ENCODE results near the gene CPA4. TPM values are rescaled to one million over a fixed set of nuclear protein-coding genes. Genes with fewer than 3 reads are reported as not detected.

CPA4 gene
- polyA plus RNA-seq, 1 donor from 2014 or later = 8.9 TPM

GRCh38 chr7:130289478-130289877, 3.5 kb upstream of the CPA4 start:
- H2AFZ ChIP-seq (ENCODE audit: low read depth, low read length) = no peak overlapping the region
- H3K9me3 ChIP-seq (ENCODE audit: low read length) = no peaks in the 10 kb centered on the region
- TF ChIP-seq CTCF (IDR thresholded peaks at IDR 0.05; ENCODE audit: poor library complexity, severe bottlenecking) (no peak), POLR2AphosphoS5 (IDR thresholded peaks at IDR 0.05) (no peak), EZH2 (IDR thresholded peaks at IDR 0.05; ENCODE audit: borderline replicate concordance, insufficient read depth, low read length, poor library complexity, severe bottlenecking) (no peak), EP300 (conservative IDR thresholded peaks at IDR 0.05; ENCODE audit: poor library complexity, severe bottlenecking) (no peak), REST (IDR thresholded peaks at IDR 0.05; ENCODE audit: borderline replicate concordance) (no peak)
- no peaks in the 10 kb centered on the region for H3K27me3 ChIP-seq (ENCODE audit: insufficient read depth, low read depth, low read length)
- H3K4me3 ChIP-seq (ENCODE audit: low read length) = no peak overlapping the region
- no peak overlapping the region for H3K4me2 ChIP-seq (ENCODE audit: low read length)
- no peaks in the 10 kb centered on the region for H4K20me1 ChIP-seq (ENCODE audit: insufficient read depth)
- H3K36me3 ChIP-seq (ENCODE audit: insufficient read depth, low read length) = no peaks in the 10 kb centered on the region
- H3K9ac ChIP-seq (ENCODE audit: low read length) = no peak overlapping the region
- no peak overlapping the region for H3K27ac ChIP-seq (ENCODE audit: low read length)
- H3K9me2 ChIP-seq (ENCODE audit: insufficient read depth, low read length) = no peaks in the 10 kb centered on the region
- H3F3A ChIP-seq (ENCODE audit: insufficient read depth, low read length, poor library complexity, severe bottlenecking) = no peaks in the 10 kb centered on the region
- H3K79me2 ChIP-seq (replicated peaks; ENCODE audit: insufficient read depth, low read length) = no peaks in the 10 kb centered on the region

GRCh38 chr7:130290745-130291144, 2.2 kb upstream of the CPA4 start:
- Histone ChIP-seq H3K36me3 (ENCODE audit: insufficient read depth, low read length) (no peaks in the 10 kb centered on the region), H3K79me2 (replicated peaks; ENCODE audit: insufficient read depth, low read length) (no peaks in the 10 kb centered on the region), H3K9ac (ENCODE audit: low read length) (no peak overlapping the region), H2AFZ (ENCODE audit: low read depth, low read length) (no peak overlapping the region), H3K4me2 (ENCODE audit: low read length) (no peak overlapping the region), H4K20me1 (ENCODE audit: insufficient read depth) (no peaks in the 10 kb centered on the region), H3K9me2 (ENCODE audit: insufficient read depth, low read length) (no peaks in the 10 kb centered on the region), H3K4me3 (ENCODE audit: low read length) (no peak overlapping the region), H3K9me3 (ENCODE audit: low read length) (no peaks in the 10 kb centered on the region), H3F3A (ENCODE audit: insufficient read depth, low read length, poor library complexity, severe bottlenecking) (no peaks in the 10 kb centered on the region), H3K27me3 (ENCODE audit: insufficient read depth, low read depth, low read length) (no peaks in the 10 kb centered on the region), H3K27ac (ENCODE audit: low read length) (no peak overlapping the region)
- TF ChIP-seq SMC3 (conservative IDR thresholded peaks at IDR 0.05; ENCODE audit: poor library complexity) (no peak), CTCF (IDR thresholded peaks at IDR 0.05; ENCODE audit: poor library complexity, severe bottlenecking) (no peak), MXI1 (conservative IDR thresholded peaks at IDR 0.05; ENCODE audit: poor library complexity, severe bottlenecking) (no peak), POLR2AphosphoS5 (IDR thresholded peaks at IDR 0.05) (no peak), EP300 (conservative IDR thresholded peaks at IDR 0.05; ENCODE audit: poor library complexity, severe bottlenecking) (no peak)
